HepG2 (cell line): ENCODE measurements around the gene ZPLD1. TPM values are rescaled to one million over a fixed set of nuclear protein-coding genes. Genes with fewer than 3 reads are reported as not detected.

Experiments
- ATAC-seq: fragments of 200-7000 bp; cut with Tn5 transposase; 3 replicates; pipeline ENCODE4 v1.9.1; 2020; ENCODE audit warnings: mild to moderate bottlenecking, moderate library complexity
- BruUV-seq: library from RNA; stranded (reverse); fragments of 400-500 nt; replicated peaks from 2 replicates; lab custom pipeline; 2021; lab: Mats Ljungman, UMichigan
- CTCF ChIA-PET: fragments of 300-600 bp; formaldehyde crosslinking; extraction: SDS; loops from one replicate; lab custom pipeline; 2021; ENCODE audit warnings: low total read pairs, inconsistent platforms, low intra/inter-chr PET ratio; lab: Yijun Ruan, JAX
- POLR2A ChIA-PET: fragments of 350-600 bp; sonication (Branson Sonifier 250); formaldehyde crosslinking; loops from one replicate; lab custom pipeline; 2020; ENCODE audit warnings: antibody characterized with exemption, inconsistent platforms; lab: Yijun Ruan, JAX
- DNase-seq: peaks from one replicate; pipeline ENCODE4 v3.0.0-alpha.2; 2015; ENCODE audit warnings: low spot score
- FAIRE-seq: peaks from 3 replicates; lab custom pipeline; 2011; peaks lifted over from hg19 to GRCh38; lab: Jason Lieb, UNC
- H2AFZ ChIP-seq: one replicate; pipeline ENCODE4 v1.6.1; 2011; ENCODE audit warnings: low read length, inconsistent platforms
- H3K27ac ChIP-seq: fragments of 300-600 bp; 3 replicates; pipeline ENCODE4 v1.8.0; 2011; ENCODE audit warnings: mixed run types, mild to moderate bottlenecking, mixed read lengths, low read length, inconsistent platforms; ENCODE audit not compliant: insufficient read depth; ENCODE audit errors: extremely low read length
- H3K27me3 ChIP-seq, 2 experiments: fragments of 200-600 bp in 1 of 2; 2 replicates in 1 of 2; 3 replicates in 1 of 2; pipeline versions ENCODE4 v1.6.0 to v1.8.0; 2011; ENCODE audit warnings: low read length in 2 of 2, mild to moderate bottlenecking in 2 of 2, moderate library complexity in 2 of 2, inconsistent platforms in 1 of 2; ENCODE audit not compliant: insufficient read depth in 2 of 2, control insufficient read depth in 1 of 2
- H3K36me3 ChIP-seq, 2 experiments: fragments of 200-600 bp in 1 of 2; replicated peaks in 1 of 2; 2 replicates in 1 of 2; 3 replicates in 1 of 2; pipeline versions ENCODE4 v1.5.1 to v1.8.0; 2011; ENCODE audit warnings: low read length in 2 of 2, inconsistent platforms in 1 of 2; ENCODE audit not compliant: insufficient read depth in 2 of 2, control insufficient read depth in 1 of 2
- H3K4me1 ChIP-seq: 2 replicates; pipeline ENCODE4 v1.5.1; 2012; ENCODE audit warnings: low read length, inconsistent platforms; ENCODE audit not compliant: insufficient read depth
- H3K4me2 ChIP-seq: 2 replicates; pipeline ENCODE4 v1.6.0; 2011; ENCODE audit warnings: low read depth, low read length, inconsistent platforms
- H3K4me3 ChIP-seq, 3 experiments: fragments of 200-600 bp in 1 of 3; sonication (generic), shearing (Covaris generic) in 1 of 3; replicated peaks in 1 of 3; 2 replicates each; pipeline ENCODE4 v1.5.1; 2011 to 2016; ENCODE audit warnings: low read length in 3 of 3, inconsistent platforms in 2 of 3, low read depth in 2 of 3, mild to moderate bottlenecking in 2 of 3, control low read depth in 1 of 3, mixed read lengths in 1 of 3; ENCODE audit not compliant: insufficient read depth in 1 of 3
- H3K79me2 ChIP-seq: one replicate; pipeline ENCODE4 v1.6.1; 2011; ENCODE audit warnings: low read length, inconsistent platforms; ENCODE audit not compliant: insufficient read depth
- H3K9ac ChIP-seq: 2 replicates; pipeline ENCODE4 v1.6.0; 2011; ENCODE audit warnings: mild to moderate bottlenecking, low read depth, low read length, inconsistent platforms; ENCODE audit not compliant: insufficient read depth
- H3K9me3 ChIP-seq: 2 replicates; pipeline ENCODE4 v1.5.1; 2012; ENCODE audit warnings: mild to moderate bottlenecking, low read length
- H4K20me1 ChIP-seq: 2 replicates; pipeline ENCODE4 v1.6.0; 2011; ENCODE audit warnings: inconsistent platforms, mild to moderate bottlenecking, low read length, moderate library complexity; ENCODE audit not compliant: insufficient read depth
- EED ChIP-seq: sonication (generic); formaldehyde crosslinking; IDR thresholded peaks from 2 replicates; pipeline ENCODE4 v1.5.0; 2020; ENCODE audit warnings: mild to moderate bottlenecking, missing genetic modification reagents
- REXO4 ChIP-seq: sonication (generic); formaldehyde crosslinking; IDR thresholded peaks from 2 replicates; pipeline ENCODE4 v1.8.0; 2022; ENCODE audit warnings: missing genetic modification reagents, mild to moderate bottlenecking, borderline replicate concordance
- RFX5 ChIP-seq: IDR thresholded peaks from 2 replicates; pipeline ENCODE4 v1.6.1; 2011; ENCODE audit warnings: low read depth, low read length, improper control_type of control experiment
- SALL1 ChIP-seq: sonication (generic); formaldehyde crosslinking; IDR thresholded peaks from 2 replicates; pipeline ENCODE4 v1.8.0; 2022; ENCODE audit warnings: mild to moderate bottlenecking, missing genetic modification reagents
- WGBS: methylation state at CpG from one replicate; pipeline ENCODE4 v1.1.6; 2017; ENCODE audit warnings: low lambda C conversion rate; 5-methylcytosine and 5-hydroxymethylcytosine counted together
- in situ Hi-C: cut with HindIII; loops from 2 replicates; pipeline ENCODE4 v1.10.0; 2017; ENCODE audit warnings: low pct_unique_long_range_greater_than_20kb; ENCODE audit not compliant: extremely low pct_ligation_motif_present
- intact Hi-C: fragments of 100-400 bp; cut with micrococcal nuclease; formaldehyde crosslinking; loops from one replicate; pipeline ENCODE4 v1.10.0; 2022; ENCODE audit not compliant: unreplicated experiment
- polyA plus RNA-seq, 8 experiments: library from polyadenylated mRNA; depleted of rRNA in 3 of 8; stranded (reverse) in 7 of 8; unstranded in 1 of 8; fragments of >200 nt; fragmentation: Illumina TruSeq in 4 of 8; extraction: Trizol in 4 of 8; gene quantifications; 2 replicates each; pipeline versions ENCODE4 v1.2.1 to v1.2.3, GENCODE V29; 2011 to 2016; ENCODE audit warnings: low read depth in 4 of 8, missing spikeins in 1 of 8, mixed read lengths in 1 of 8; ENCODE audit not compliant: insufficient read depth in 1 of 8
- total RNA-seq, 5 experiments: library from RNA; depleted of rRNA; stranded (reverse); fragments of >200 nt; fragmentation: Illumina TruSeq; extraction: Trizol; gene quantifications; 2 replicates each; pipeline ENCODE4 v1.2.3, GENCODE V29; 2016; ENCODE audit warnings: low read depth in 1 of 5
- TF ChIP-seq, protein P1 (sequence below), 2 experiments: sonication (generic) in 1 of 2; formaldehyde crosslinking in 1 of 2; IDR thresholded peaks; 2 replicates each; pipeline versions ENCODE4 v1.4.0 to v1.6.1; 2016 to 2020; ENCODE audit warnings: borderline replicate concordance in 1 of 2, low read depth in 1 of 2, mild to moderate bottlenecking in 1 of 2, missing genetic modification reagents in 1 of 2
- TF ChIP-seq, protein P2 (sequence below): sonication (generic); formaldehyde crosslinking; IDR thresholded peaks from 2 replicates; pipeline ENCODE4 v1.5.0; 2020; ENCODE audit warnings: mild to moderate bottlenecking, missing genetic modification reagents
- TF ChIP-seq, protein P3 (sequence below), 2 experiments: sonication (generic) in 1 of 2; formaldehyde crosslinking in 1 of 2; IDR thresholded peaks; 2 replicates each; pipeline versions ENCODE4 v1.4.0 to v1.6.1; 2018 to 2020; ENCODE audit warnings: missing genetic modification reagents in 2 of 2, borderline replicate concordance in 1 of 2, low read depth in 1 of 2, mild to moderate bottlenecking in 1 of 2, missing biosample characterization in 1 of 2

The ZPLD1 gene
- total and polyA plus RNA-seq, 2 of the 13 experiments (the other 11 are each of a cell fraction or from before 2014, with no cell fraction given): not detected

DNA sequence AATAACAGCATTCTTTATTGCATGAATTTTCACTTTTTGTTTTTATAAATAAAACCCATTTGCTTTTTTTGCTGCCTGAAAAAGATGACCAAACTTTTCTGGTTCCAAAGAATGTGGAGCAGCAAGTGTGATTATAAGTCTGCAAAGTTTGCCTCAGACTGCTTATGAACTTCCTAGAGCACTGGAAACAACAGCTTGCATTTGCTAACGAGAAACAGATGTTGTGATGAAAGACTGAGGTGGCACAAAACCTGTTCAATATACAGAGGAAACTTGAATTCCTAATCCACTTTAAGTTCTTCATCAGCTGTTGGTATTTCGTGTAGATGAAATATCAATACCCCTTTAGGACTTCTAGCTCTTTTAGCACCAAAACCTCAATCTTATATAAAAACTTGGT lies 9.3 kb downstream of the ZPLD1 start:
- Histone ChIP-seq H3K27me3 (no peaks in the 10 kb centered on the region), H3K27ac (no peak overlapping the region), H3K79me2 (no peaks in the 10 kb centered on the region), H3K4me2 (no peak overlapping the region), H4K20me1 (no peaks in the 10 kb centered on the region), H3K4me1 (no peaks in the 10 kb centered on the region), H3K9ac (no peak overlapping the region), H3K9me3 (no peaks in the 10 kb centered on the region), H2AFZ (no peak overlapping the region), H3K4me3 (no peak overlapping the region), H3K36me3 (no peaks in the 10 kb centered on the region)
- intact Hi-C loops (no loop called here), in situ Hi-C loops (no loop called here)
- FAIRE-seq (no peak), ATAC-seq (no peak), DNase-seq (no peak)
- BruUV-seq: no TSS peak
- ChIA-PET CTCF (no interaction called here), POLR2A (no interaction called here)
- 6% methylated on average over 2 of the region's 2 CpGs for WGBS
- TF ChIP-seq, protein P1, sequence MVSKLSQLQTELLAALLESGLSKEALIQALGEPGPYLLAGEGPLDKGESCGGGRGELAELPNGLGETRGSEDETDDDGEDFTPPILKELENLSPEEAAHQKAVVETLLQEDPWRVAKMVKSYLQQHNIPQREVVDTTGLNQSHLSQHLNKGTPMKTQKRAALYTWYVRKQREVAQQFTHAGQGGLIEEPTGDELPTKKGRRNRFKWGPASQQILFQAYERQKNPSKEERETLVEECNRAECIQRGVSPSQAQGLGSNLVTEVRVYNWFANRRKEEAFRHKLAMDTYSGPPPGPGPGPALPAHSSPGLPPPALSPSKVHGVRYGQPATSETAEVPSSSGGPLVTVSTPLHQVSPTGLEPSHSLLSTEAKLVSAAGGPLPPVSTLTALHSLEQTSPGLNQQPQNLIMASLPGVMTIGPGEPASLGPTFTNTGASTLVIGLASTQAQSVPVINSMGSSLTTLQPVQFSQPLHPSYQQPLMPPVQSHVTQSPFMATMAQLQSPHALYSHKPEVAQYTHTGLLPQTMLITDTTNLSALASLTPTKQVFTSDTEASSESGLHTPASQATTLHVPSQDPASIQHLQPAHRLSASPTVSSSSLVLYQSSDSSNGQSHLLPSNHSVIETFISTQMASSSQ (IDR thresholded peaks at IDR 0.05; ENCODE audit: low read depth): no peak
- TF ChIP-seq, protein P1 (CRISPR knock-in tag; IDR thresholded peaks at IDR 0.05; ENCODE audit: borderline replicate concordance): no peak
- TF ChIP-seq, protein P2, sequence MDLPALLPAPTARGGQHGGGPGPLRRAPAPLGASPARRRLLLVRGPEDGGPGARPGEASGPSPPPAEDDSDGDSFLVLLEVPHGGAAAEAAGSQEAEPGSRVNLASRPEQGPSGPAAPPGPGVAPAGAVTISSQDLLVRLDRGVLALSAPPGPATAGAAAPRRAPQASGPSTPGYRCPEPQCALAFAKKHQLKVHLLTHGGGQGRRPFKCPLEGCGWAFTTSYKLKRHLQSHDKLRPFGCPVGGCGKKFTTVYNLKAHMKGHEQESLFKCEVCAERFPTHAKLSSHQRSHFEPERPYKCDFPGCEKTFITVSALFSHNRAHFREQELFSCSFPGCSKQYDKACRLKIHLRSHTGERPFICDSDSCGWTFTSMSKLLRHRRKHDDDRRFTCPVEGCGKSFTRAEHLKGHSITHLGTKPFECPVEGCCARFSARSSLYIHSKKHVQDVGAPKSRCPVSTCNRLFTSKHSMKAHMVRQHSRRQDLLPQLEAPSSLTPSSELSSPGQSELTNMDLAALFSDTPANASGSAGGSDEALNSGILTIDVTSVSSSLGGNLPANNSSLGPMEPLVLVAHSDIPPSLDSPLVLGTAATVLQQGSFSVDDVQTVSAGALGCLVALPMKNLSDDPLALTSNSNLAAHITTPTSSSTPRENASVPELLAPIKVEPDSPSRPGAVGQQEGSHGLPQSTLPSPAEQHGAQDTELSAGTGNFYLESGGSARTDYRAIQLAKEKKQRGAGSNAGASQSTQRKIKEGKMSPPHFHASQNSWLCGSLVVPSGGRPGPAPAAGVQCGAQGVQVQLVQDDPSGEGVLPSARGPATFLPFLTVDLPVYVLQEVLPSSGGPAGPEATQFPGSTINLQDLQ (CRISPR knock-in tag): no peak
- TF ChIP-seq EED (CRISPR knock-in tag) (no peak), REXO4 (CRISPR knock-in tag) (no peak), SALL1 (CRISPR knock-in tag) (no peak), RFX5 (no peak)
- TF ChIP-seq, protein P3, sequence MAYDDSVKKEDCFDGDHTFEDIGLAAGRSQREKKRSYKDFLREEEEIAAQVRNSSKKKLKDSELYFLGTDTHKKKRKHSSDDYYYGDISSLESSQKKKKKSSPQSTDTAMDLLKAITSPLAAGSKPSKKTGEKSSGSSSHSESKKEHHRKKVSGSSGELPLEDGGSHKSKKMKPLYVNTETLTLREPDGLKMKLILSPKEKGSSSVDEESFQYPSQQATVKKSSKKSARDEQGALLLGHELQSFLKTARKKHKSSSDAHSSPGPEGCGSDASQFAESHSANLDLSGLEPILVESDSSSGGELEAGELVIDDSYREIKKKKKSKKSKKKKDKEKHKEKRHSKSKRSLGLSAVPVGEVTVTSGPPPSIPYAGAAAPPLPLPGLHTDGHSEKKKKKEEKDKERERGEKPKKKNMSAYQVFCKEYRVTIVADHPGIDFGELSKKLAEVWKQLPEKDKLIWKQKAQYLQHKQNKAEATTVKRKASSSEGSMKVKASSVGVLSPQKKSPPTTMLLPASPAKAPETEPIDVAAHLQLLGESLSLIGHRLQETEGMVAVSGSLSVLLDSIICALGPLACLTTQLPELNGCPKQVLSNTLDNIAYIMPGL (CRISPR knock-in tag; IDR thresholded peaks at IDR 0.05; ENCODE audit: borderline replicate concordance in 1 of 2, low read depth in 1 of 2): no peak
